Measurements from ENCODE around the gene BAZ1A.

The BAZ1A gene

DNA sequence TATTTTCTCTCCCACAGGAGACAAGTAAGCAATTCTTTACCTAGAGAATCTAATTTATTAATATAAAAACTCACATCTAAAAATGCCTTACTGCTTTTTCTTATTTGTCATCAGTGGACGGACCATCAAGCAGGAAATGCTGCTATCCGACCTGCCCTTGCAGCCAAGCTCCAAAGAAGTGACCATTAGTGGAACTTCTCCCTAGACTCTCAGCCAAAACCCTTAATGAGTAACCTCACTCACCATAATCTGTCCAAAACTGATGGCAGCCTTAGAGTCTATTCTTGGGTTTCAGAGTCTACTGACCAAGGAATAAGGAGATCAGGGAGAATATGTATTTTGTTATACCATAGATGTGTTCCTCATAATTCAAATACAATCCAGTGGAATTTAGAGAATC lies 99.8 kb downstream of the BAZ1A start:
- Histone ChIP-seq H3K27ac (ENCODE audit: low read depth, low read length, poor library complexity, severe bottlenecking) (no peak overlapping the region), H3K9ac (ENCODE audit: low read length) (no peak overlapping the region), H3K9me2 (ENCODE audit: low read depth, low read length) (no peaks in the 10 kb centered on the region), H3K4me1 (ENCODE audit: insufficient read depth, low read length, severe bottlenecking) (no peaks in the 10 kb centered on the region), H3K27me3 (ENCODE audit: insufficient read depth, low read length) (no peaks in the 10 kb centered on the region), H3K4me3 (ENCODE audit: low read depth, low read length, poor library complexity, severe bottlenecking) (no peak overlapping the region), H4K20me1 (ENCODE audit: insufficient read depth, low read length) (no peaks in the 10 kb centered on the region), H3K4me2 (ENCODE audit: low read length) (no peak overlapping the region), H3K79me2 (ENCODE audit: insufficient read depth, low read length) (no peaks in the 10 kb centered on the region), H3F3A (ENCODE audit: insufficient read depth, low read length) (no peaks in the 10 kb centered on the region; the same call in 1 of the 2 replicates), H3K36me3 (ENCODE audit: insufficient read depth, low read length) (peaks cover 83% of the 10 kb centered on the region), H2AFZ (ENCODE audit: low read length) (no peak overlapping the region), H3K9me3 (ENCODE audit: low read length) (no peaks in the 10 kb centered on the region)
- TF ChIP-seq, protein P1, sequence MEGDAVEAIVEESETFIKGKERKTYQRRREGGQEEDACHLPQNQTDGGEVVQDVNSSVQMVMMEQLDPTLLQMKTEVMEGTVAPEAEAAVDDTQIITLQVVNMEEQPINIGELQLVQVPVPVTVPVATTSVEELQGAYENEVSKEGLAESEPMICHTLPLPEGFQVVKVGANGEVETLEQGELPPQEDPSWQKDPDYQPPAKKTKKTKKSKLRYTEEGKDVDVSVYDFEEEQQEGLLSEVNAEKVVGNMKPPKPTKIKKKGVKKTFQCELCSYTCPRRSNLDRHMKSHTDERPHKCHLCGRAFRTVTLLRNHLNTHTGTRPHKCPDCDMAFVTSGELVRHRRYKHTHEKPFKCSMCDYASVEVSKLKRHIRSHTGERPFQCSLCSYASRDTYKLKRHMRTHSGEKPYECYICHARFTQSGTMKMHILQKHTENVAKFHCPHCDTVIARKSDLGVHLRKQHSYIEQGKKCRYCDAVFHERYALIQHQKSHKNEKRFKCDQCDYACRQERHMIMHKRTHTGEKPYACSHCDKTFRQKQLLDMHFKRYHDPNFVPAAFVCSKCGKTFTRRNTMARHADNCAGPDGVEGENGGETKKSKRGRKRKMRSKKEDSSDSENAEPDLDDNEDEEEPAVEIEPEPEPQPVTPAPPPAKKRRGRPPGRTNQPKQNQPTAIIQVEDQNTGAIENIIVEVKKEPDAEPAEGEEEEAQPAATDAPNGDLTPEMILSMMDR (IDR thresholded peaks at IDR 0.05; ENCODE audit: low read length) = no peak
- no peak for TF ChIP-seq EZH2 (IDR thresholded peaks at IDR 0.05; ENCODE audit: borderline replicate concordance, low read length)

DNA sequence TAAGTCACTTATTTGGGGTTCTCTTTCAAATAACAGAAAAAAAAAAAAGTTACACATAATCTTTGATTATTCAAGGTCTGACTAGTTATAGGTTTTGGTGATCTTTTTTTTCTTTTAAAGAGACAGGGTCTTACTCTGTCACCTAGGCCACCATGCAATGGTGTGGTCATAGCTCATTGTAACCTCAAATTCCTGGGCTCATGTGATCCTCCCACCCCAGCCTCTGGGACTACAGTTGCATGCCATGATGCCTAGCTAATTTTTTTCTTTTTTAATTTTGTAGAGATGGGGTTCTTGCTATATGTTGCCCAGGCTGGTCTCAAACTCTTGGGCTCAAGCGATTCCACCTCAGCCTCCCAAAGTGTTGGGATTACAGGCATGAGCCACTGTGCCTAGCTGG lies 104.3 kb downstream of the BAZ1A start:
- H3K4me2 ChIP-seq (ENCODE audit: low read length) = no peak overlapping the region
- no peak overlapping the region for H3K4me3 ChIP-seq (ENCODE audit: low read depth, low read length, poor library complexity, severe bottlenecking)
- peaks cover 80% of the 10 kb centered on the region; the same call in 1 of the 2 replicates for H3K36me3 ChIP-seq (ENCODE audit: insufficient read depth, low read length)
- TF ChIP-seq EZH2 (IDR thresholded peaks at IDR 0.05; ENCODE audit: borderline replicate concordance, low read length) = no peak
- TF ChIP-seq, protein P1 (IDR thresholded peaks at IDR 0.05; ENCODE audit: low read length) = no peak
- H3K4me1 ChIP-seq (ENCODE audit: insufficient read depth, low read length, severe bottlenecking) = no peaks in the 10 kb centered on the region
- H4K20me1 ChIP-seq (ENCODE audit: insufficient read depth, low read length) = no peaks in the 10 kb centered on the region
- H3K9me2 ChIP-seq (ENCODE audit: low read depth, low read length) = no peaks in the 10 kb centered on the region
- no peaks in the 10 kb centered on the region for H3K27me3 ChIP-seq (ENCODE audit: insufficient read depth, low read length)
- H3K79me2 ChIP-seq (ENCODE audit: insufficient read depth, low read length) = no peaks in the 10 kb centered on the region
- no peaks in the 10 kb centered on the region for H3K9me3 ChIP-seq (ENCODE audit: low read length)
- no peak overlapping the region for H3K27ac ChIP-seq (ENCODE audit: low read depth, low read length, poor library complexity, severe bottlenecking)
- H3F3A ChIP-seq (ENCODE audit: insufficient read depth, low read length) = no peaks in the 10 kb centered on the region
- H2AFZ ChIP-seq (ENCODE audit: low read length) = no peak overlapping the region
- H3K9ac ChIP-seq (ENCODE audit: low read length) = no peak overlapping the region

DNA sequence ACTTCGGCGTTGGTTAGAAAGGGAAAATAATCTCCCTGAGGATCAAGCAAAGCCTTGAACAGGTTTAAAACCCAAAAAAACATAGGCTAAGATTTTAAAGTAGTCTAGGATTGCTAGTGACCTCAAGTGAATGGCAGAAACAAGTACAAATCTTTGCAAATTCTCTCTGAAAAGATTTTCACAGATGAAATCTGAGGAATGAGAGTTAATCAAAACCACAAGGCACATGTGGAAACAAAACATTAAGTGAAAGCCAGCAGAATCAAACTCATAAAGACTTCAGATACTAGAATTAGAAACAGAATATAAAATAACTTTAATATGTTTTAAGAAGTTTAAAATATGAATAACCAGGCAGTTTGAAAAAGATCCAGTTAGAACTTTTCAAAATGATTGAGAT lies 108.6 kb downstream of the BAZ1A start:
- no peaks in the 10 kb centered on the region for H3K4me1 ChIP-seq (ENCODE audit: insufficient read depth, low read length, severe bottlenecking)
- H3K79me2 ChIP-seq (ENCODE audit: insufficient read depth, low read length) = no peaks in the 10 kb centered on the region
- H2AFZ ChIP-seq (ENCODE audit: low read length) = no peak overlapping the region
- H3K27ac ChIP-seq (ENCODE audit: low read depth, low read length, poor library complexity, severe bottlenecking) = no peak overlapping the region
- peaks cover 83% of the 10 kb centered on the region for H3K36me3 ChIP-seq (ENCODE audit: insufficient read depth, low read length)
- no peaks in the 10 kb centered on the region for H3K27me3 ChIP-seq (ENCODE audit: insufficient read depth, low read length)
- no peak overlapping the region for H3K4me2 ChIP-seq (ENCODE audit: low read length)
- no peak overlapping the region for H3K4me3 ChIP-seq (ENCODE audit: low read depth, low read length, poor library complexity, severe bottlenecking)
- TF ChIP-seq, protein P1 (IDR thresholded peaks at IDR 0.05; ENCODE audit: low read length) = no peak
- no peak for TF ChIP-seq EZH2 (IDR thresholded peaks at IDR 0.05; ENCODE audit: borderline replicate concordance, low read length)
- no peaks in the 10 kb centered on the region for H3K9me2 ChIP-seq (ENCODE audit: low read depth, low read length)
- H4K20me1 ChIP-seq (ENCODE audit: insufficient read depth, low read length) = no peaks in the 10 kb centered on the region
- H3F3A ChIP-seq (ENCODE audit: insufficient read depth, low read length) = no peaks in the 10 kb centered on the region
- H3K9ac ChIP-seq (ENCODE audit: low read length) = no peak overlapping the region
- no peaks in the 10 kb centered on the region for H3K9me3 ChIP-seq (ENCODE audit: low read length)
